ENCODE data around the gene PFDN1.

The PFDN1 gene

DNA sequence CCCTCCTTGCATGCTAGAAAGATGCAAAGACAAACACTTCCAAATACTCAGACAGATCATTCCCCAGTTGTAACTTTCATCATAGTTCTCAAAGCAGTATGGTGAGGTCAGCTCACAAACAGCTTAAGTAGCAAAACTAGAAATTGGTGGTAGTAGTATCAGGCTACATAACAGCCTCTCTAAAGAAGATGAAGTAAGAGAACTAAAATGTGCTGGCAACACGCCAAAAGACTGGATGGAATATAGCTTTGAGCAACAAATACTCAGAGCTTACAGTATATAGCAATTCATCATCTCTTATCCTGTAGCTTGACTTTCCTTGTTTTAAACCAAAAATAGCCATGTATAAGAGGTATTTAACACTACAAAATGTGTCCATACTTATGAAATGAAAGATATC is 7.5 kb downstream of the PFDN1 start:
- DNase-seq: no peak

- DNase-seq: no peak
Measured at GRCh38 chr5:140294753-140295152, 8.1 kb downstream of the PFDN1 start.

DNA sequence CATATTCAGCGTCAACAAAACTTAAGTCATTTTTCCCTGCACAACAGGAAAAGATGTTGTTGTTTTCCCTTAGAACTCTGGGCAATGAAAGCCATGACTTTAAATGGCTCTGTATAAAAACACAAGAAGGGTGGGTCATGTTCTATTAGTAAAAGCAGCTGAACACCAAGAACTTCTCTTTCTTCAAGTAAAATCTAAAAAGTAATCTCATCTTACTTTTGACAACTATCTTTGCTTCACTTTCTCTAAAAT is 9.1 kb downstream of the PFDN1 start:
- DNase-seq: no peak

- no peak for DNase-seq
Measured at GRCh38 chr5:140293091-140293848, 9.6 kb downstream of the PFDN1 start.

DNA sequence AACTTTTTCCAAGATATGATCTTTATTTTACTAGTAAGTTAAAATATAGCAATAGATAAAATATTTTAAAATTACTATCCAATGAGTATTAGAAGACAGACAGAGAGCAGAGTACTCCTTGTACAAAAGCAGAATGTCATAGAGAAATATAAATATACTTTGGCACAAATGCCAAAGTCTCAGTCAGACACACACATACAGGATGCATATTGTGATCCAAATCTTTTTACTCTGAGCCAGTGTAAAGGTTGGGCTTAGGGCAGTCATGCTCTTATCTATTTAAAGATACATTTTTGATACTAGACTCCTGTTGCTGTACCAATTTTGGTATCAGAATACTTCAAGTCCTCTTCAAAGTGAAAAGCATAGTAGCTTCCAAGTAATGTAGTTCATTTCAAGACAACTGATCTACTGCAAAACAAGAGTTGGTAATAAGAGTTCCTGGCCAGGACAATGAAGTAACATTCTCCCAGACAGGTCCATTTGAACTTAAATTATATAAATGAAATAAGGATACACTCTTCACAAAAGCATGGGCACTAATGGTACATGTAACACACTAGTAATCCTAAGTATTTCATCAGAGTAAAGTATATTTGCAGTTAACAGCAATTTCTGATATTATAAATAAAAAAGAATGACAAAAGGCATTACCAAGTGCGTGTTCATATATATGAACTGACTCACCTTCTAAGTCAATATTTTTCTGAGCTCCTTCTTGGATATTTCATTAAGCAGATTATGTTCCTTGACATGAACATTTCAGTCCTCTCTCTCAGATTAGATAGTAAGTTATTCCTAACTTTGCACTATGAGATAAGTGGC is 10.5 kb downstream of the PFDN1 start:
- DNase-seq: no peak

GRCh38 chr5:140287801-140288521 is 14.9 kb downstream of the PFDN1 start:
- DNase-seq: no peak

GRCh38 chr5:140286424-140286823 is 16.5 kb downstream of the PFDN1 start:
- DNase-seq: no peak

GRCh38 chr5:140284013-140284412 is 18.9 kb downstream of the PFDN1 start:
- DNase-seq: no peak

DNA sequence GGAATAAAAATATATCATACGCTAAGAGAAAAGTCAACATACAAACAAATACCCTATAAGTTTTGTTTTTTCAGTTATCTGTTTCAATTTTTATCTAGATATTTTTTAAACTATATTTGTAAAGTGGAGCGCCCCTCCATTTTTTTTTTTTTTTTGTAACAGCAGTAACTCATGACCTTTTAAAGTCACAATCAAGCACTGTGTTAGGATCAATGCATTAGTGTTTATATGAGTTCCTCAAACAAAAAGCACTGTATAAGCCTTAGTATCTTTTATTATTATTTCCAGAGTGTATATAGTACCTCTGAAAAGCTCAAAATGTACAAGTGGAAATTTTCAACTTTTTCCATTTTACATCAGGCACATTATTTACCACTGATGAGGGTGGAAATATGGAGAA is 20.6 kb downstream of the PFDN1 start:
- no peak for DNase-seq

DNA sequence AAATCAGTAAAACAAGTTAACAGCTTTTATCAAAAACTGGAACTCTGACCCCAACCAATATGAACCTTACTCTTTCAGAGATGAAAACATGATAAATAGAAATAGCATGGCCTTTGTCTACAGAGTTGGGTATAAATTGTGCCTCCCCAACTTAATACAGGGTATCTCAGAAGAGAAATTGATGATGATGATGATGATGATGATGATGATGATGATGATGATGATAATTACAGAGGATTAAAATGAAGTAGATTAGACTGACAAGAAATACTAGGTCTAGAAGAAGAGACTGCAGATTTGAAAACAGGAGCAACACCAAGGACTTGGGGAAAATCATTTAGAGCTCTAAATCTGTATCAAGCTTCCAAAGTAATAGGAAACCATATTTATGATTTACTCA is 27.1 kb downstream of the PFDN1 start:
- DNase-seq: no peak

DNA sequence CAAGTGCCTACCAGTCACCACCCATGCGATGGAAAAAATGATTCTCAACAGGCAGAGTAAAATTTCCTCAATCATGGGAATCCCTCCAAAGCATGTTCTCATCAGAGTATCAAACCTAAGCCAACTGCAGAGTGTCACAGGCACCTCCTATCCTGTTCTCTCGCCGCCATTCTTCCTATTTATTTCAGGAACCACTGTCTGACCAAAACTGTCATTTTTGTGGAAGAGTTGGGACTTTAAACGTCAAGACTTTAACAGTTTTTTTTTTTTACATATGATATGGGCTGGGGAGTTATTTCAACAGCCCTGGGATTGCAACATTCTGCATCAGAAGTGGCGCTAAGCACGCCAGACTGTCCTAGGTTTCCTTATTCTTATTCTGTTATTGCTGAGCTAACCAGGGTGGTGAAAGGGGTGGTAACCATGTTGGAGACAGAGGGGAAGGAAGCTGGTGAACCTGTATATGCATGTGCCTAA is 29.5 kb downstream of the PFDN1 start:
- no peak for DNase-seq

DNA sequence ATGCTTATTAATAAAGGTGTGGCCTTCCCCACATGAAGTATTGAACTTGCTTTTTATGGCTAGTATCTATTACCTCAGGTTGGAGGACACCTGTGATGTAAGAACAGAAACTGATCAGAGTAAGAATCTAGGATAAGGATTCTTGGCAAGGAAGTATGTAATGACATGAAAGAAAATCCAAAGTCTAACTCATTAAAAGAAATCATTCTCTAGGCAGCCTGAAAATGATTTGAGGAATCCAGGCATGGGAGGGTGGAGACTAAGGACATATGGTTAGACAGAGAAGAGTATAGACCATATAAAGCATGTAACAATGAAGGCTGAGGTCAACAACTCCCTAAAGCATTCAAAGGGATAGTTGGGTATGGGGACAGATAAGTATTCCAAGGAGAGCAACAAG is 32.9 kb downstream of the PFDN1 start:
- no peak for DNase-seq

- no peak for DNase-seq
Measured at GRCh38 chr5:140267559-140268018, 35.3 kb downstream of the PFDN1 start.

DNA sequence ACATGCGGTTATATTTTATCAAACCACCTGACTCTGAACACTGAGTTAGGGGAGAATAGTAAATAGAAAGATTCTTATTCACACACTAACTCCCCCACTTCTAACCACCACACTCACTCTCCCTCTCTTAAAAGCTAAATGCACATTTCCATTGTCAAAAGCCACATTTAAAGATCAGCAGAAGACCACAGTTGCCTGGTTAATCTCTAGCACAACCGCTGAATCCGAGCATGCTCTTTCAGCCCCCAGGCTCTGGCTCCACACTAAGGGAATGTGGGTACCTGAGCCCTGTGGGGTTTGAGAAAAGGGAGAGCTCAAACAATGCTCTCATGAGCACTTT is 35.7 kb downstream of the PFDN1 start:
- DNase-seq: no peak

- DNase-seq: no peak
Measured at GRCh38 chr5:140266471-140267200, 36.3 kb downstream of the PFDN1 start.

DNA sequence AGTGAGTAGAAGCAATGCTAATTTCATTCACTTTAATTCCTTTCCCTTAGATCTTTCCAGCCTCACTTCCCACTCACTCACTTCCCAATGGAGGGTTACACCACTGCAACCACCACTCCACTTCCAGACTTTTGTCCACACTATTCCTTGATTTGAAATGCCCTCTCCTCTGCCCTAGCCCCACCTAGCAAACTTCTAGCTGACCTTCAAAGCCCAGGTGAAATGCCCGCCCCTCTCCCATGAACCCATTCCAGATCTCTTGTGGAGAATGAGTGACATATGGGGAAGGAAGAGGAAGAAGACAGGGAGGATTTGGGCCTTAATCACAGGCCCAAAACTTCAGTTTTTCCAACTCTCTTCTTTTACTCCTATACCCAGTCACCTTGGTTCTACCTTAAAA is 37.1 kb downstream of the PFDN1 start:
- DNase-seq: no peak

GRCh38 chr5:140262839-140263238 is 40.1 kb downstream of the PFDN1 start:
- DNase-seq: no peak

GRCh38 chr5:140262221-140262620 is 40.7 kb downstream of the PFDN1 start:
- no peak for DNase-seq

DNA sequence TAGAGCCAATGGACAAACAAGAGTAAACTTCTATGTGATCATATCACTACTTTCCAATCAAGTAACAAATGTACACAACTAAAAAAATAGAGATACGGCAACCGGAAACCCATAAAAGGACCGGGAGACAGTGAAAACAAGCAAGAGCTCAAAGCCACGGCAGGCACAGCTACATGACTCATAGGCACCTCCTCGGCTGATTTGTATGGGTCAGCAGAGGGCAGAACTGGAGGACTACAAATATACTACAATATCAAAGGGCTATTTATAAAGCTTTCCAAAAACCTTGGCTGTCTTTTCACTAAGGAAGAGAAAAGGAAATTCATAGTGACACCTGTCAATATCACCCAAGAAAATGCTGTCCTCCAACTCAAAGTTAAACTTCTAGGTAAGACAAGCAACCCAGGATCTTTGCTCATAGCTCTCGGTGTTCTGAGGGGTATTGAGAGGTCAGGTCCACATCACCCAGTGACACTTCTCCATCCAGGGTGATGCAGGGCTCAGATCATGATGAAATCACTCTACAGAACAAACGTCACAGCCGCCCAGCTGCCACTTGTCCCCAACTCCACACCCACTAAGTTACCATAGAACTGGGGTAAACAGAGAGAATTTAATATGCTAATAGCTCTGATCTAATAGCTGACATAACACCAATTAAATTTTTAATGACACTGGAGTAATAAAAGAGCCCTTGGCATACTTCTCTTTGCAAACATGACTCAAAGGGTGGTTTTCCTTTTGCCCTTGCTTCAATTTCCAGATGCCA is 41.3 kb downstream of the PFDN1 start:
- no peak for DNase-seq

DNA sequence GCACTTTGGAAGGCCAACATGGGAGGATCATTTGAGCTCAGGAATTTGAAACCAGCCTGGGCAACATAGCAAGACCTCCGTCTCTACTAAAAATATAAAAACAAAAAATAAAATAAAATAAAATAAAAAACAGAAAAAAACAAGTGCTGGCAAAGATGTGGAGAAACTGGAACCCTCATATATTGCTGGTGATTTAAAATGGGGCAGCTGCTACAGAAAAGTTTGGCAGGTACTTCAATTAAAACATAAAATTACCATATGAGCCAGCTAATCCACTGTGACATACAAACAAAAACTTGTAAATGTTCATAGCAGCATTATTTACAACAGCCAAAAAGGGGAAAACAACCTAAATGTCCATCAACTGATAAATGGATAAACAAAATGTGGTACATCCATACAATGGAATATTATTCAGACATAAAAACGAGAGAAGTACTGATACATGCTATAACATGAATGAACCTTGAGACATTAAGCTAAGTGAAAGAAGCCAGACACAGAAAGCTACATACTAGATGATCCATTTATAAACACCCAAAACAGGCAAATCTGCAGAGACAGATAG is 42.7 kb downstream of the PFDN1 start:
- no peak for DNase-seq

DNA sequence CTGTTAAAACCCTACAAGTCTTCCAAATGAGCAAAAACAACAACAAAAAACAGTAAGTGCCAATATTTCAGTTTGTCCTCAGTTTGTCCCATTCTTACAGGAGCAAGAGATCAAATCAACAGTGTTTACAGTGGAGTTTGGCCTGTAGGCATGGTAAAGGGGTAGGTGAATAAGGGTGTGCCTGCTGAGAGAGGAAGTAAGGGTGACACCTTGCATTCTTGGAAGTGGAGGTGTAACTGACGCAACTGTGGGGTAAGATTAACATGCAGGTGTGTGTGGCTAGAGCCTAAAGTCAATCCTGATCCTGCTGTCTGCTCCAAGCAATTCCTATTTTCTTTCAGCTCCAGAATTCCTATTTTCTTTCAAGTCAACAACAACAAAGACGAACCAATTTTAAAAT is 43.4 kb downstream of the PFDN1 start:
- no peak for DNase-seq

DNA sequence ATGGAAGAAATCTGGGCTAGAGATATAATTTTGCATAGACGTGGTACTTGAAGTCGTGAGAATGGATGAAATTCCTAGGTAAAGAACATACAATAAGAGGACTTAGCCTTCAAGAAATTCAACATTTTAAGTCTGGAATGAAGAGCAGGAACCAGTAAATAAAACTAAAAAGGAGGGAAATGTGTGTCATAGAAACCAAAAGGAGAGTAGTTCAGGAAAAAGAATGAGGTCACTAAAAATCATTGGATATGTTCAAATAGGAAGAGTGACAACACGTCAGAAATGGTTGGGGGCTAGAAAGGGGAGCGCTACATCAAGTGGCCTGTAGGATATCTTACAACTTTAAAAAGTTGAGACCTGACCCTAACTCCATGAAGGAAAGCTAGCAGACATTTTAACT is 44.0 kb downstream of the PFDN1 start:
- DNase-seq: no peak
